GM12891 (cell line): ENCODE data around the gene OR51B2.

Experiments used
- PAX5 ChIP-seq: IDR thresholded peaks from 2 replicates; pipeline ENCODE4 v1.6.1; 2011; ENCODE audit warnings: low read length, moderate library complexity, mild to moderate bottlenecking; ENCODE audit not compliant: insufficient read depth, severe bottlenecking
- POLR2A ChIP-seq: IDR thresholded peaks from 2 replicates; pipeline ENCODE4 v1.6.1; 2011; ENCODE audit warnings: low read depth, low read length, control low read depth
- POLR2AphosphoS5 ChIP-seq: IDR thresholded peaks from 2 replicates; pipeline ENCODE4 v1.6.1; 2011; ENCODE audit warnings: low read depth, low read length, control low read depth
- SPI1 ChIP-seq: IDR thresholded peaks from 2 replicates; pipeline ENCODE4 v1.6.1; 2011; ENCODE audit warnings: low read depth, low read length, control low read depth
- TAF1 ChIP-seq: IDR thresholded peaks from 2 replicates; pipeline ENCODE4 v1.6.1; 2011; ENCODE audit warnings: low read depth, low read length, control low read depth

DNA sequence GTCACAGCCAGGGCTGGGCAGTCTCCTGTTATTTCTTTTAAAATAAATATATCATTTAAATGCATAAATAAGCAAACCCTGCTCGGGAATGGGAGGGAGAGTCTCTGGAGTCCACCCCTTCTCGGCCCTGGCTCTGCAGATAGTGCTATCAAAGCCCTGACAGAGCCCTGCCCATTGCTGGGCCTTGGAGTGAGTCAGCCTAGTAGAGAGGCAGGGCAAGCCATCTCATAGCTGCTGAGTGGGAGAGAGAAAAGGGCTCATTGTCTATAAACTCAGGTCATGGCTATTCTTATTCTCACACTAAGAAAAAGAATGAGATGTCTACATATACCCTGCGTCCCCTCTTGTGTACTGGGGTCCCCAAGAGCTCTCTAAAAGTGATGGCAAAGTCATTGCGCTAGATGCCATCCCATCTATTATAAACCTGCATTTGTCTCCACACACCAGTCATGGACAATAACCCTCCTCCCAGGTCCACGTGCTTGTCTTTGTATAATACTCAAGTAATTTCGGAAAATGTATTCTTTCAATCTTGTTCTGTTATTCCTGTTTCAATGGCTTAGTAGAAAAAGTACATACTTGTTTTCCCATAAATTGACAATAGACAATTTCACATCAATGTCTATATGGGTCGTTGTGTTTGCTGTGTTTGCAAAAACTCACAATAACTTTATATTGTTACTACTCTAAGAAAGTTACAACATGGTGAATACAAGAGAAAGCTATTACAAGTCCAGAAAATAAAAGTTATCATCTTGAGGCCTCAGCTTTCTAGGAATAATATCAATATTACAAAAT lies 35.8 kb downstream of the OR51B2 start:
- TF ChIP-seq POLR2A (no peak), SPI1 (no peak), POLR2AphosphoS5 (no peak), TAF1 (no peak), PAX5 (no peak)
